Mammary epithelial cell (primary cell): ENCODE measurements around the gene SV2B.

Experiments
- CTCF ChIP-seq, 2 donors: IDR thresholded peaks in 1 of 2; conservative IDR thresholded peaks in 1 of 2; 2 replicates each; pipeline ENCODE4 v1.5.1; 2011 to 2012; ENCODE audit warnings: inconsistent platforms in 2 of 2, low read length in 2 of 2, mild to moderate bottlenecking in 2 of 2, control low read depth in 1 of 2, low read depth in 1 of 2; ENCODE audit not compliant: insufficient read depth in 1 of 2; ENCODE audit errors: extremely low read depth in 1 of 2
- EZH2 ChIP-seq: IDR thresholded peaks from 2 replicates; pipeline ENCODE4 v1.6.1; 2012; ENCODE audit warnings: low read length, inconsistent platforms, borderline replicate concordance

GRCh38 chr15:91253605-91254004, 153.5 kb downstream of the SV2B start:
- TF ChIP-seq EZH2 (no peak), CTCF (conservative IDR thresholded peaks at IDR 0.05 in 1 of 2, IDR thresholded peaks at IDR 0.05 in 1 of 2; ENCODE audit: extremely low read depth in 1 of 2, insufficient read depth in 1 of 2, low read depth in 1 of 2, low read length in 2 of 2) (no peak)
